GM08714 (cell line): ENCODE measurements around the gene DEFB114.

Experiments used
- H3K4me3 ChIP-seq: fragments of 200-500 bp; sonication (Bioruptor generic); 2 replicates; pipeline ENCODE4 v1.5.1; 2014; ENCODE audit warnings: mild to moderate bottlenecking, low read length, inconsistent platforms
- ZNF274 ChIP-seq: IDR thresholded peaks from 2 replicates; pipeline ENCODE4 v1.6.1; 2012; ENCODE audit warnings: mild to moderate bottlenecking, low read depth, low read length

DEFB114 gene

DNA sequence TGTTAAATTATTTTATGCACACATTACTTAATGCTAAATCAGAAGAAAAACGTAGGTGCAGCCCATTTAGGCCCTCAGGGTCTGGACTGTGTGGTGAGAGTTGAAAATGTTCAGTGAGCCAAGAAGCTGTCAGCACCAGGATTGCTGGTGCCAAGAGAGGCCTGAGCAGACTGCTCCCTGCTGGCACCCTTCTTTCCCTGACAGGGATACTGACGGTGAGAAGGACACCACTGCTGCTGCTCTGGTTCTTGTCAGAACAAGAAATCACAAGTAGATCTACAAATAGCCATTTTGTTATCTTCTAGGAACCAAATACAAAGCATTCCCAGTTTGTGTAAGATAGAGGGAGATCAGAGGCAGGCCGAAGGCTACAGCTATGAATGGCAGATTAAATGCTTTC lies 48.9 kb downstream of the DEFB114 start:
- TF ChIP-seq ZNF274 = no peak
- no peak overlapping the region for H3K4me3 ChIP-seq

DNA sequence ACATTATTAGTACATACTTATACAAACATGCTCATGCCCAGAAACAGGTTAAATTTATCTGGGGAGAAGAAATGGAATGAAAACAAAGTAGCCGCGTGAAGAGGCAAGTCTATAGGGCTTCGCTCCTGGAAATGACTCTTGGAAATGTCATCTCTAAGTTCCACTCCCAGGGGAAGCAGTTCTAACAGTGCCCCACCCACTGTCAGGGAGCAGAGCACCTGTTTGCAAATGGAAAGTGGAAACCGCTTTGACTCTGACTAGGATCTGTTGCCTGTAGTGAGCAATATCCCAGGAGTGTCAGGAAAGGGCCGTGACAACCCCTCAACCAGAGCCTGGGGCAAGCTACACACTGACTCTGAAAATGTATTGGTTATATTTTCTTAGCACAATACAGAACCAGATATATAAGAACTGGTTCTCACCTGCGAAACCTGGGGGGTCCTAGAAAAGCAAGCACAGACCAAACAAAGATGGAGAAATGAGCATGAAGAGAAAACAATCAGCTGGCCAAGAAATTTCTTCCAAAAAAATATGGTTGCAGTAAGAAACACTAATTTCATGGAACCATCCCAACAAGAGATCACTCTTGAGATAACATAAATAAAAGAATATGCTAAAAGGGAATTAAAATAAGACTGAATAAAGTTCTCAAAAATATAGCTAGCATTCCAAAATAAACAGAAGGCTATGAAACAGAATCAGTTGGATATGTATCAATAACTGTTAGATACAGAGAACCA lies 50.2 kb downstream of the DEFB114 start:
- no peak for TF ChIP-seq ZNF274
- no peak overlapping the region for H3K4me3 ChIP-seq

DNA sequence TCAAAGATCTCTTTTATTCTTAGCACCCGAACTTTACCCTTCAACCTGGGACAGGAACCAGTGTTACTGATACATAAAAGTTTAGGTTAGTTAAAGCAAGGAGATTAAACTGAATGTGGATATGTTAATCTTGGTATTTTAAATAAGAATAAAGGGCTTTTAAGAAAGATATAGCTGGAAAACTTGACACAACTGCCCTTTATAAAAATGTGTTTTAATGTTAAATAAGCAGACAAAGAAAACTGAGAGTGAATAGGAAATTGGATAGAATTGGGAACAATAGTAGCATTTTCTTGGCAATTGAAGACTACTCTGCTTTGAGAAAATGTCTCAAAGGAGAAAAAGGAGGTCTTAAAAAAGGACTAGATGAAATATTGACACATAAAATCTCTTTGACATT lies 51.8 kb downstream of the DEFB114 start:
- no peak for TF ChIP-seq ZNF274
- no peak overlapping the region for H3K4me3 ChIP-seq

DNA sequence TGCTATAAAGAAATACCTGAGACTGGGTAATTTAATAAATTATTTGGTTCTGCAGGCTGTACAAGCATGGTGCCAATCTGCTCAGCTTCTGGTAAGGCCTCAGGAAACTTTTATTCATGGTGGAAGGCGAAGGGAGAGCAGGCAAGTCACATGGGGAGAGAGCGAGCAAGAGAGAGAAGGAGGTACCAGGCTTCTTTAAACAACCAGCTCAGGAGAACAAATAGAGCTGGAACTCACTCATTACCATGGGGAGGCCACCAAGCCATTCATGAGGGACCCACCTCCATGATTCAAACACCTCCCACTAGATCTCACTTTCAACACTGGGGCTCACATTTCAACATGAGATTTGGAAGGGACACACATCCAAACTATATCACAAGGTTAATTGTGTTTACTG lies 52.7 kb downstream of the DEFB114 start:
- TF ChIP-seq ZNF274 = no peak

More for the DNA sequence above, 52.7 kb downstream of the DEFB114 start:
- no peak overlapping the region for H3K4me3 ChIP-seq
